Stomach (tissue), 19 donors: ENCODE results near the gene CYP21A2. TPM values are rescaled to one million over a fixed set of nuclear protein-coding genes. Genes with fewer than 3 reads are reported as not detected.
"Not testable (repeated sequence)": the region's sequence is repeated elsewhere in the genome, so short reads cannot be mapped to it uniquely, and the experiment has no call there.

Experiments used
- DNase-seq, 2 donors: peaks; one replicate each; pipeline versions ENCODE4 v3.0.0 to v3.0.0-alpha.2; 2013 to 2019
- H3K27ac ChIP-seq, 5 donors: fragments of 200-600 bp in 4 of 5; sonication (generic) in 4 of 5; one replicate each; pipeline ENCODE4 v1.5.1; 2013 to 2019; ENCODE audit warnings: mild to moderate bottlenecking in 1 of 5, moderate library complexity in 1 of 5
- H3K27me3 ChIP-seq, 3 donors: fragments of 200-600 bp; sonication (generic); one replicate each; pipeline ENCODE4 v1.5.1; 2017 to 2019; ENCODE audit warnings: mixed run types in 1 of 3
- H3K36me3 ChIP-seq, 4 donors: fragments of 200-600 bp; sonication (generic); 1 replicate in 3 of 4; 2 replicates in 1 of 4; pipeline ENCODE4 v1.5.1; 2016 to 2019
- H3K4me1 ChIP-seq, 4 donors: fragments of 200-600 bp; sonication (generic); one replicate each; pipeline ENCODE4 v1.5.1; 2016 to 2019
- H3K4me3 ChIP-seq, 4 donors: fragments of 200-600 bp; sonication (generic) in 3 of 4; one replicate each; pipeline ENCODE4 v1.5.1; 2016 to 2019; ENCODE audit warnings: mild to moderate bottlenecking in 1 of 4
- H3K9me3 ChIP-seq, 4 donors: fragments of 200-600 bp; sonication (generic); one replicate each; pipeline ENCODE4 v1.5.1; 2016 to 2019
- WGBS, 5 donors: extraction: QIAGEN DNeasy Blood & Tissue Kit in 3 of 5; methylation state at CpG; one replicate each; pipeline versions ENCODE4 v1.1.5 to v1.1.7; 2013 to 2018; 5-methylcytosine and 5-hydroxymethylcytosine counted together
- intact Hi-C: fragments of 100-400 bp; cut with DNase I; formaldehyde crosslinking; loops from one replicate; pipeline ENCODE4 v1.15.1; 2023; ENCODE audit warnings: low total_unique reads
- long read RNA-seq, 10 donors: transcript quantifications; one replicate each; lab custom pipeline, GENCODE V29; 2026
- polyA plus RNA-seq, 3 donors: library from polyadenylated mRNA; stranded (reverse); fragments of 200-250 nt; gene quantifications; one replicate each; pipeline ENCODE4 v1.2.3, GENCODE V29; 2013
- total RNA-seq, 5 donors: library from RNA; depleted of rRNA; stranded (reverse); fragments of >200 nt; gene quantifications; one replicate each; pipeline versions ENCODE4 v1.1.0 to v1.2.3, GENCODE V29; 2014 to 2016
- donor health status: healthy with polysubstance abuse.
- donor health status: Bipolar disorder and iron deficiency.
- donor health status: healthy.

The CYP21A2 gene
- total RNA-seq: not detected
- 10 to 100 TPM in 1 of 3 donors, 1 to 10 TPM in 2; 1.3 to 23.8 (median 1.4) TPM for polyA plus RNA-seq
- long read RNA-seq, donor 1: 0 reads
- long read RNA-seq, donor 2: 0 reads
- long read RNA-seq, donor 3: 0 reads
- long read RNA-seq, donor 4: 0 reads
- long read RNA-seq, donor 5, transcript CYP21A2-221 (10 exons, 2,182 nt): major isoform, 14 of 16 reads
- long read RNA-seq, donor 5, partial matches to known transcripts: 0 of 16 reads
- long read RNA-seq, donor 5, other reads (novel, unspliced or antisense): 0 of 16 reads
- long read RNA-seq, donor 6, partial matches to known transcripts: 140 of 153 reads
- long read RNA-seq, donor 6, other reads (novel, unspliced or antisense): 13 of 153 reads
- long read RNA-seq, donor 7, partial matches to known transcripts: 0 of 1 reads
- long read RNA-seq, donor 7, other reads (novel, unspliced or antisense): 0 of 1 reads
- long read RNA-seq, donor 8: 0 reads
- long read RNA-seq, donor 9: 0 reads
- long read RNA-seq, donor 10, partial matches to known transcripts: 0 of 2 reads
- long read RNA-seq, donor 10, other reads (novel, unspliced or antisense): 0 of 2 reads

DNA sequence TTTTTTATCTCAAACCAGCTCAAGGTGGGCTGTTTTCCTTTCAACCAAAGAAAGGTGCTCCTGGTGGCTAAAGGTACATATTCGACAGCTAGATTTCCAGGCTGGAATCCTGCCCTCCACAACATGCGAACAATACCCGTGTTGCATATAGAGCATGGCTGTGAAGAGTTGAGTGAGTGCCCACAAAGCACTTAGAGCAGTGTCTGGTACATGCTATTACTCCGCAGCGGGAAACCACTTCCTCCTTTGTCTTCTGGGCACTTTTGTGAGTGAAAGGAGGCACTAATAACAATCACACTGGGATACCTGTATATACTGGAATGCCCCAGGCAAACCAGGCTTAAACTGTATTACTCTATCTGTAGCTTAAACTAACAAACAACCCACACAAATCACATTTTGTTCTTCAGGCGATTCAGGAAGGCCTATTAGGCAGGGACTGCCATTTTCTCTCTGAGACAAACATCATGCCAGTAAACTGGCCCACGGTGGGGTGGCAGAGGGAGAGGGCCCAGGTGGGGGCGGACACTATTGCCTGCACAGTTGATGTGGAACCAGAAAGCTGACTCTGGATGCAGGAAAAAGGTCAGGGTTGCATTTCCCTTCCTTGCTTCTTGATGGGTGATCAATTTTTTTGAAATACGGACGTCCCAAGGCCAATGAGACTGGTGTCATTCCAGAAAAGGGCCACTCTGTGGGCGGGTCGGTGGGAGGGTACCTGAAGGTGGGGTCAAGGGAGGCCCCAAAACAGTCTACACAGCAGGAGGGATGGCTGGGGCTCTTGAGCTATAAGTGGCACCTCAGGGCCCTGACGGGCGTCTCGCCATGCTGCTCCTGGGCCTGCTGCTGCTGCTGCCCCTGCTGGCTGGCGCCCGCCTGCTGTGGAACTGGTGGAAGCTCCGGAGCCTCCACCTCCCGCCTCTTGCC, at the start of gene CYP21A2:
Gene CYP21A2 (plus strand): TSS at position 818 of the 927 bp plus-strand sequence. CDS start 8 bp downstream, at position 826.
- H3K9me3 ChIP-seq, H3K4me3 ChIP-seq, H3K36me3 ChIP-seq, H3K27ac ChIP-seq, H3K27me3 ChIP-seq, H3K4me1 ChIP-seq, intact Hi-C loops, DNase-seq: not testable (repeated sequence)
- 75 to 81% (median 77%) methylated on average over 8 to 15 of the region's 19 CpGs for WGBS, 5 donors

- H3K9me3 ChIP-seq, H3K36me3 ChIP-seq, H3K27me3 ChIP-seq, H3K4me1 ChIP-seq, H3K4me3 ChIP-seq, DNase-seq, H3K27ac ChIP-seq, intact Hi-C loops: not testable (repeated sequence)
- WGBS, 5 donors: no CpG with 5 or more reads among the region's 10 CpGs
These were observed 48.9 kb upstream of the CYP21A2 start for GRCh38 chr6:31989363-31989762.

GRCh38 chr6:31994421-31994820, 43.8 kb upstream of the CYP21A2 start:
- H3K27me3 ChIP-seq, H3K9me3 ChIP-seq, DNase-seq, H3K36me3 ChIP-seq, H3K4me1 ChIP-seq, H3K4me3 ChIP-seq, H3K27ac ChIP-seq, intact Hi-C loops: not testable (repeated sequence)
- WGBS, 5 donors: 90 to 99% (median 97%) methylated on average over 8 of the region's 14 CpGs; no CpG with 5 or more reads in 2 of the 5 donors

DNA sequence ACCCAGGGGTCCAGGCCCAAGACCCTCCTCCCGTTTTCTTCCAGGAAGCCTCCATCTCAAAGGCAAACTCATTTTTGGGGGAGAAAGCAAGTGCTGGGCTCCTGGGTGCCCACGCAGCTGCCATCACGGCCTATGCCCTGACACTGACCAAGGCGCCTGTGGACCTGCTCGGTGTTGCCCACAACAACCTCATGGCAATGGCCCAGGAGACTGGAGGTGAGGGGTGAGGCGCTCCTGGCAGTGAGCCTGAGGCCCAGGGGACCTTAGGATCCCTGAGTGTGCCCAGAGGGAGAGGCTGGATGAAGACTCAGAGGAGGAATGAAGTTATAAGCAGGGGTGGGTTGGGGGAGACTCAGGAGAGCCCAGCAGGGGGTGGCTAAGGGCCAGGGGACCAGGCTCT, 41.8 kb upstream of the CYP21A2 start:
- H3K4me1 ChIP-seq, intact Hi-C loops, H3K36me3 ChIP-seq, DNase-seq, H3K4me3 ChIP-seq, H3K9me3 ChIP-seq, H3K27ac ChIP-seq, H3K27me3 ChIP-seq: not testable (repeated sequence)
- WGBS, 5 donors: 85 to 94% (median 90%) methylated on average over 5 to 6 of the region's 6 CpGs; no CpG with 5 or more reads in 1 of the 5 donors

DNA sequence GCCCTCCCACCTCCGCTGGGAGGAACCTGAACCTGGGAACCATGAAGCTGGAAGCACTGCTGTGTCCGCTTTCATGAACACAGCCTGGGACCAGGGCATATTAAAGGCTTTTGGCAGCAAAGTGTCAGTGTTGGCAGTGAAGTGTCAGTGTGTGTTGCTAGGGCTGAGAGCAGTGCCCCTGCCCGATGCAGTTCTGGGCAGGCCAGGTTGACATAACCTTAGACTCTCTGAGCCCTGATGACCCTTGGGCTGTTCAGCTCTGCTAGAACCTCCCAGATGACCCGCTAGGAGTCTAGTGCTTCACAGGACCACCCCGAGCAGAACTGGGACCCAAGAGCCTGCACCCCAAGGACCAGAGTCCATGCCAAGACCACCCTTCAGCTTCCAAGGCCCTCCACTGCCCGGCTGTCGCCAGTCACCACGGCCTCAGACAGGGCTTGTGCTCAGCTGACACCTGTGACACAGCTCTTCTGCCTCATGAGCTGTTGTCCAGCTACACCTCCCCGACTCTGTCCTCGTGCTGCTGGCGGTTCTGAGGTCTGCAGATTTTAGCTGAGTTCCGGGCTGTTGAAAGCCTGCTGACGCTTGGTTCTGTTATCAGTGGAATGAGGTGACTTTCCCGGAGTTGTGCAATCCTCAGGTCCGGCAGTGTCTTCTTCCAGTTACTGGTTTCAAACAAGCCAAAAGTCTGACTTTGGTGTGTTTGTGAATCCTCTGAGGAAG, 35.5 kb upstream of the CYP21A2 start:
- H3K36me3 ChIP-seq, intact Hi-C loops, H3K4me1 ChIP-seq, H3K27me3 ChIP-seq, H3K27ac ChIP-seq, H3K4me3 ChIP-seq, DNase-seq, H3K9me3 ChIP-seq: not testable (repeated sequence)
- no CpG with 5 or more reads among the region's 15 CpGs for WGBS, 5 donors

DNA sequence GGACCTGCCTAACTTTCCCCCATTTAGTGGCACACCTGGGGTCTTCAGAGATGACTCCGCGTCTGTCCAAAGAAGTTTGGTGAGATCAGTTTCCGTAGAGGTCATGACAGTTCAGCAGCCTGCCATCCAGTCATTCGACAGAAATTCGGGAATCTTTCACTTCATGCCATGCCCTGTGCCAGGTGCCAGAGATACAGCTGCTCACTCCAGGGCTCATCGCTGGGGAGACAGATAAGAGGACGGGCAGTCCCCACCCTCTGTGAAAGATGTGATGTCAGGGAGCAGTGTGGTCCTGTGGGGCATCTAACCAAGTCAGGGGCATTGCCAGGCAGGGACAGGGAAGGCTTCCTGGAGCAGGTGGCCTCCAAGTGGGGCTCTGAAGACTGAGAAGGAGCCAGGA, 34.9 kb upstream of the CYP21A2 start:
- H3K27ac ChIP-seq, H3K4me1 ChIP-seq, H3K36me3 ChIP-seq, H3K27me3 ChIP-seq, intact Hi-C loops, H3K4me3 ChIP-seq, DNase-seq, H3K9me3 ChIP-seq: not testable (repeated sequence)
- WGBS, 5 donors: no CpG with 5 or more reads among the region's 7 CpGs

DNA sequence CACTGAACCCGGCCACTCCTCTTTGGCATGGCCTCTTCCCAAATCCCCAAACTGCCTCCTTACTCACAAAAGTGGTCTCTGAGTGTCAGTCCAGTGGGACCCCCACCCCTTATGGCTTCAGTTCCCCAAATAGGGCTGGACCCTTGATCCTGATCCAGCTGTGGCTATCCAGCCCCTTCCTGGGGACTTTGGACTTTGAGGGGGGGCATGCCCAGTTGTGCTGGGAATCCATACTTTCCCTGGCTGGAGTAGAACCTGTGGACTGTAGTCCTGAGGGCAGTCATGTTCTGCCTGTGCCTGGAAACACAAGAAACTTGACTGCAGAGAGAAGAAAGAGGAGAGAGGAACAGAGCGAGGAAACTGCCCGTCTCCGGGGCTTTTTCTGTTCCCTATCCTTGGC, 33.8 kb upstream of the CYP21A2 start:
- H3K27ac ChIP-seq, H3K4me3 ChIP-seq, intact Hi-C loops, H3K9me3 ChIP-seq, H3K4me1 ChIP-seq, H3K36me3 ChIP-seq, DNase-seq, H3K27me3 ChIP-seq: not testable (repeated sequence)
- WGBS, 5 donors: 78 to 88% (median 82%) methylated on average over 3 to 4 of the region's 4 CpGs

DNA sequence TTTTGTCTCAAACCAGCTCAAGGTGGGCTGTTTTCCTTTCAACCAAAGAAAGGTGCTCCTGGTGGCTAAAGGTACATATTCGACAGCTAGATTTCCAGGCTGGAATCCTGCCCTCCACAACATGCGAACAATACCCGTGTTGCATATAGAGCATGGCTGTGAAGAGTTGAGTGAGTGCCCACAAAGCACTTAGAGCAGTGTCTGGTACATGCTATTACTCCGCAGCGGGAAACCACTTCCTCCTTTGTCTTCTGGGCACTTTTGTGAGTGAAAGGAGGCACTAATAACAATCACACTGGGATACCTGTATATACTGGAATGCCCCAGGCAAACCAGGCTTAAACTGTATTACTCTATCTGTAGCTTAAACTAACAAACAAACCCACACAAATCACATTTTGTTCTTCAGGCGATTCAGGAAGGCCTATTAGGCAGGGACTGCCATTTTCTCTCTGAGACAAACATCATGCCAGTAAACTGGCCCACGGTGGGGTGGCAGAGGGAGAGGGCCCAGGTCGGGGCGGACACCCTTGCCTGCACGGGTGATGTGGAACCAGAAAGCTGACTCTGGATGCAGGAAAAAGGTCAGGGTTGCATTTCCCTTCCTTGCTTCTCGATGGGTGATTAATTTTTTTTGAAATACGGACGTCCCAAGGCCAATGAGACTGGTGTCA, 33.2 kb upstream of the CYP21A2 start:
- H3K27ac ChIP-seq, DNase-seq, intact Hi-C loops, H3K27me3 ChIP-seq, H3K4me1 ChIP-seq, H3K4me3 ChIP-seq, H3K36me3 ChIP-seq, H3K9me3 ChIP-seq: not testable (repeated sequence)
- 66 to 73% (median 70%) methylated on average over 9 to 10 of the region's 13 CpGs for WGBS, 5 donors

GRCh38 chr6:32005538-32005880, 32.7 kb upstream of the CYP21A2 start:
- H3K27me3 ChIP-seq, DNase-seq, H3K27ac ChIP-seq, H3K4me3 ChIP-seq, H3K36me3 ChIP-seq, H3K9me3 ChIP-seq, intact Hi-C loops, H3K4me1 ChIP-seq: not testable (repeated sequence)
- 80 to 87% (median 85%) methylated on average over 3 to 9 of the region's 9 CpGs for WGBS, 5 donors

DNA sequence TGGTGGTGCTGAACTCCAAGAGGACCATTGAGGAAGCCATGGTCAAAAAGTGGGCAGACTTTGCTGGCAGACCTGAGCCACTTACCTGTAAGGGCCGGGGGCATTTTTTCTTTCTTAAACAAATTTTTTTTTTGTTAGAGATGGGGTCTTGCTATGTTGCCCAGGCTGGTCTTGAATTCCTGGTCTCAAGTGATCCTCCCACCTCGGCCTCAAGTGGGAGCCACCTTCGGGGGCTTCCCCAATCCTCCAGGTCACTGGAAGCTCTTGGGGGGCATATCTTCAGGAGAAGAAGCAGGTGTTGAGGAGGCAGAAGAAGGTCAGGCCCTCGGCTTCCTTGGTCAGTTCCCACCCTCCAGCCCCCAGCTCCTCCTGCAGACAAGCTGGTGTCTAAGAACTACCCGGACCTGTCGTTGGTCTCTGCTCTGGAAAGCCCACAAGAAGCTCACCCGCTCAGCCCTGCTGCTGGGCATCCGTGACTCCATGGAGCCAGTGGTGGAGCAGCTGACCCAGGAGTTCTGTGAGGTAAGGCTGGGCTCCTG, 32.2 kb upstream of the CYP21A2 start:
- H3K4me3 ChIP-seq, H3K27ac ChIP-seq, H3K36me3 ChIP-seq, H3K27me3 ChIP-seq, intact Hi-C loops, H3K4me1 ChIP-seq, H3K9me3 ChIP-seq, DNase-seq: not testable (repeated sequence)
- WGBS, 5 donors: 72 to 88% (median 76%) methylated on average over 6 to 8 of the region's 8 CpGs

GRCh38 chr6:32007086-32007485, 31.1 kb upstream of the CYP21A2 start:
- 73 to 86% (median 81%) methylated on average over 5 to 12 of the region's 12 CpGs for WGBS, 5 donors
- H3K9me3 ChIP-seq, H3K4me1 ChIP-seq, intact Hi-C loops, H3K36me3 ChIP-seq, H3K4me3 ChIP-seq, DNase-seq, H3K27ac ChIP-seq, H3K27me3 ChIP-seq: not testable (repeated sequence)
